ENCODE measurements around the gene NPC1.

DNA sequence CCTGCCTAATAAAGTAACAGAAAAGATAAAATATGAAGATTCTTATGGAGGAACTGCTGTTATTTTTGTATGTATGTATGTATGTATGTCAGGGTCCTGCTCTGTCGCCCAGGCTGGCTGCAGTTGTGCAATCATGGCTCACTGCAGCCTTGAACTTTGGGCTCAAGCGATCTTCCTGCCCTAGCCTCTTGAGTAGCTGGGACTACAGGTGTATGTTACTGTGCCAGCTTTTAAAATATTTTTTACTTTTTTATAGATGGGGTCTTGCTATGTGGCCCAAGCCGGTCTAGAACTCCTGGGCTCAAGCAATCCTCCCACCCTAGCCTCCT lies 49.7 kb upstream of the NPC1 start:
- TF ChIP-seq POLR2A (IDR thresholded peaks at IDR 0.05), result no peak
- TF ChIP-seq CTCF (IDR thresholded peaks at IDR 0.05), result no peak
